Activated T-cell treated with anti-CD3 and anti-CD28 coated beads, Interleukin-2, amount 50 U/mL, for 1 hour (primary cell): Measurements from ENCODE around the gene VPS13C.

Experiments
- DNase-seq: peaks from one replicate; pipeline ENCODE4 v3.0.0-alpha.2; 2020

VPS13C gene

DNA sequence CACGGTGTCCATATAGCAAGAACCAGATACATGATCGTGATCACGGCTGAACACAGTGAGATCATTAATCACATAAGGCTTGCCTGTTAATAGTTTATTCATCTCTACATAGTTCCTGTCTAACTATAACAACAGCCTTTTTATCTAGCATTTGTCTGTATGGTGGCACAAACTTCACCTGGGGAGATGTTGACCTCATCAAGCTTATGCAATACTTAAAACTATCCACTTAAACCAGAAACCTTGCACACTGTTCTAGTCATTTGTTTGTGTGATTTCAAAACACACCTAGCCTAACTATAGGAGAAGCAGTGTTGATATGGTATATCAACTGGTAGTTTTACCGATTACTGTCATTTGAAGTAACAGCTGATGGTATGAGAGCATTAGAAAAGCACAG, 124.8 kb downstream of the VPS13C start:
- no peak for DNase-seq

DNA sequence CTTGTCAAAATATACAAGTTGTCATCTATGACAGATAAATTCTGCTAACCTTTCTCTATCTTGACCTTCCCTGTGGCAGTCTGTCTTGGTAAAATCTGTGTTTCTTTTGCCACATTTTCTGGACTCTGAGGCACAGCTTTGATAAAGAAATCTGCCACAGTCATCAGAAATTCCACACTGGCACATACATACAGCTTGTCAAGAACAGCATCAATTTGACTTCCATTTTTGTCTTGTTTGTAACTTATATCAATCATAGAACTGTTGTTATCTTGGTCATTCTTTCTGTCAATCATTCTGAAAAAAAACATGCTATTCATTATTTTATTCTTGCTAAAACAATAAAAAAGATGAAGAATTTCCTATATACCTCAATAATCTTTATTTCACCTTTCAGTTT, 130.8 kb downstream of the VPS13C start:
- DNase-seq = no peak

DNA sequence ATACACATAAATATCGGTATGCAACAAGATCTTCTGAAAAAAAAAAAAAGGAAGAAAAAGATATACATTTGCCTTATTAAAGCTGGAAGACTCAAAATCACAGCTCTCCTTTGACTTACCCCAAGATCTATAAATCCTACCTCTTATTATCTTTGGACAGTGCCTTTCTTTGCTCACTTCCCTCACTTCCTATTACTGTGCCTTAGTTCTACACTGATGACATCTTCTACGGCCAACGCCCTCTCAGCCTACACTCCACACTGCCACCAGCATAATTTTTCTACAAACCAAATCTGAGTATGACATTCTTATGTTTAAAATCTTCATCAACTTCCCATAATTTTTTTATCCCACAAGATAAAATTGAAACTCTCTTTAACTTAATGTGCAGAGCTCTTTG, 137.1 kb downstream of the VPS13C start:
- no peak for DNase-seq

DNA sequence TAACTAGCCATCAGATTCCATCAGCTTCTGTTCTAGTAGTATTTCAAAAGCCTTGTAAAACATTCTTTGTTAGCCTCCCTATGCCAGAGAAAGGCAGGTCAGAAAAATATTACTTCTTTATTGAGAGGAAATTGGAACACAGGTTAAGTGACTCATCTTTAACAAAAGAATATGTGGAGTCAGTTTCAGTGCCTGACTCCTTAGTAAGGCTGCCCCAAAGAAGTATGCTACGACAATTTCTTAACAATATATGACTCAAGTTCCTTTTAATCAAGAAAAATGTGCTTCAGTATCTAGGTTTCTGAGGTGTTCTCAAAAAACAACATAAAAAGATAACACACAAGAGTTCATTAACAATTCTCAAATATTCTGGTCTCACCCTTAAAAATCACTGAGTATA, 139.2 kb downstream of the VPS13C start:
- DNase-seq = no peak

DNA sequence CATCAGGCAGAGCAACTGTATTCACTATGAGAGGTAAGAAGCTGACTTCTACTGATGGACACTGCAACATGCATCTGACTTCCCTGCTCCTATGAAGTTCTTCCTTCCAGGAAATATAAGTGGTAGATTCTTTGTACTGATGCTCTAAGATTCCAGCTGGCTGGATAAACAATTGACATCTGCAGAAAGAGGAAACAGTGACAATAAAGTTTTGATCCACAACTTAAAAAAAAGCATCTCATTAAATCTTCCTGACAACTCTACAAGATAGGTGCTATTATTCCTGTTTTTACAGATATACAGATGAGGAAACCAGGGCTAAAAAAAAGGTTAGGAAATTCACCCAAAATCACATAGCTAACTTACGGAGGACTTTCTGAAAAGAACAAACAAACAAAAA, 142.8 kb downstream of the VPS13C start:
- no peak for DNase-seq

DNA sequence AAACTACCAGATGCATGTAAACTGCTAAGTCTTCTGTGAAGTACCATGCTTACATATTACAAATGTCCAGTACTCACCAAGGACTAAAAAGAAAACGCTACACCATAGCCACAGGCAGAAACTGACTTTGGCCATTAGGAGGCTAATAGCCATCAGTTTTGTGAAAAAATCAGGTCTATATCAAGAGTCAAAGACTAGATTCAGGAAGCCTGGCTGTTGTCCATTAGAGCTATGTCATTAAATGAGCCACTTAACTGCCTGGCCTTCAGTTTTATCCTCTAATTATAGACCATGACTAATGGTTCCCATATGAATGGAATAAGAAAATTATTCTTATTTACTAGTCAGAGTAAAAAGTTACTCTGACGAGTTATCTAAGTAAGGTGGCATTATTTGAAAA, 144.1 kb downstream of the VPS13C start:
- no peak for DNase-seq

DNA sequence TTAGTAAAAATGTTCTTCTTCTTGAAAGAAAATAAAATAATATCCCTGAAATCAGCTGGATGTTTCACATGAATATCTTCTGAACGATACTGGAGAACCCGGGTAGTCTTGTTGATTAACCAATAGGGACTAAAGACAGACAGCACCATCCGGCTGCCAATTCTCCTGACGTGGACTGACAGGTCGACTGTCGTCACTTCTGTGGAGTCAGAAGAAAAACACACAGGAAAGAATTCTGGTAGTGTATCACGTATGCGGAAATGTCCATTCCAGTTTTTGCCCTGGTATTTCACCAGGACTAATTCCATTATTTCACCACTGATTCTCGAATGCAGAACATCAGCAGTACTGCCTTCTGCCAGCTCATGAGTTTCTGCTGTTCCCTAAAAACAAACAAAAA, 144.6 kb downstream of the VPS13C start:
- no peak for DNase-seq

DNA sequence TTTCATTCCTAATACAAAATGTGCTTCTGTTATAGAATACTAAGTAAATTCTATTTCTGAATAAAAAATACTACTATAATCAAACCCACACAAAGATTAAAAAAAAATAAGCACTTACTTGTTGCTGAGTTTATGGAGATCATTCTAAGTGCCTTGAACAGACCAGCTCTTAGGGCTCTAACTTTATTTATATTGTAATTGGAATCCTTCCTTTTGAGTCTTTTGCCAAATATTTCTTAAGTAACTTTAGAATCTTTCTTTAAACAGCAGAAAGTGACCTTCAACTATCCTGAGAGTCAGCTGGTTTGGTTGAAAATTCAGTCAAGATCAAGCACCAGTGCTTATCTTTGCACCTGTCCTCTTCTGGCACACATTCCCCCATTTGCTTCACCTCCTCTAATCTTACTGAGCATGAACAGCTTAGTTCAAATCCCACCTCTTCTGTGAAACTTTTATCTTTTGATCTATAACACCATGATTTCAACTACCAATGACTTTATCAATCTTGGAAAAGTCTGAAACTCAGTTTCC, 149.3 kb downstream of the VPS13C start:
- no peak for DNase-seq

DNA sequence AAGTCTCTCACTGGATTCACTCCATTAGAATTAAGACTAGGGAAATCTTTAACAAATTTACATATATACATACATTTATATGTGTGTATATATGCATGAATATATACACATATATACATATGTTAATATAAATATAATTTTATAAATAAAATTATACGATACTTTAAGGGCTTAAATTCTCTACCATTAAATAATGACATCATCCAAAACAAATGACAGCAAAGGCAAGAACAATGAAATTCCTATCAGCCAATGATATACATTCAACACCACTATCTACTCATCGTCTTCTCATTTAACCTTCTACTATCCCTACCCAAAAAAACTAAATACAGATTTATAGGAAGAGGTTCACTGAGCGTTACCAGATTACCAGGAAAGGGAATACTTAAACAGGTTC, 152.0 kb downstream of the VPS13C start:
- DNase-seq = no peak

DNA sequence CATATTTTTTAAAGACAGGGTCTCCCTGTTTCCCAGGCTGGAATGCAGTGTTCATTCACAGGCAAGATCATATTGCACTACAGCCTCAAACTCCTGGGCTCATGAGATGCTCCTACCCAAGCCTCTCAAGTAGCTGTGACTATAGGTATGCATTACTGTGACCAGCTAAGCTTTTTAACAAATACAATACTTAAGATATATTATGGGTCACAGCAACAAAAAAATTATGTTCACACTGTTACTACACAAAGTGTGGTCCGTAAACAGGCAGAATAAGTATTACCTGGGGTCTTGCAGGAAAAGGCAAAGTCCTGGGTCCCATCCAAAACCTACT, 152.5 kb downstream of the VPS13C start:
- no peak for DNase-seq

DNA sequence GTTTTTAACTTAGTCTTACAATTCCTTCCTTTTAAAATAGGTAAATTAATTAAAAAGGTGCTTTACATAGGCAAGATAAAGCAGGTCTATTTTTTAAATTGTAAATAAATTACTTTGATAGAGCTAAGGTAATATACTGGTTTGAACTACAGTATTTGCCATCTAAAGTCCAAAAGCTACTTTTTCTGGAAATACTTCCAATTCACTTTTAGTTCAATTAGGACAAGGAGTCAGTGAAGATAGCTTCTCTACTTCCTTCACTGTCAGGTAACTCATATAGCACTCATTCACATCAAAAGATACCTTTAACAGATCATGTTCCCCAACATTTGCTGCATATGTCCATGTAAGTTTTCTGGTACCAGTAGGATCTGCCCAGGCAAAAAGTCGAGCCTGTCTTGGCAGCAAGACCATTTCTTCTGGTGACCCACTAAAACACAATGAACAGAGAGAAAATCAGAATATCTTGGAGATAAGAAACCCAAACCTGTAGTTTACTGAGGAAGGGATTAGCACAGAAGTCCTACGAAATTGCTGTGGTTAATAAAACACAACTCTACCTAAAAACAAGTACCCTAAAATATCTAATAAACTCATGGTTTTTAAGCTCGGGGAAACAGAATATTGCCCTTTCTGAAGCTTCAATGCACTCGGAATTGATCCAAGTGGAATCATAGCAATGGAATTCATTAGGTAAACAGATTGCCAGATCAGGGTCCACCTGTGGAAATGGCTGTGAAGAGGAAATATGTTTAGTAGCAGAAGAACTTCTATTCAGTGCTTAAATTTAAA, 153.1 kb downstream of the VPS13C start:
- DNase-seq = no peak

DNA sequence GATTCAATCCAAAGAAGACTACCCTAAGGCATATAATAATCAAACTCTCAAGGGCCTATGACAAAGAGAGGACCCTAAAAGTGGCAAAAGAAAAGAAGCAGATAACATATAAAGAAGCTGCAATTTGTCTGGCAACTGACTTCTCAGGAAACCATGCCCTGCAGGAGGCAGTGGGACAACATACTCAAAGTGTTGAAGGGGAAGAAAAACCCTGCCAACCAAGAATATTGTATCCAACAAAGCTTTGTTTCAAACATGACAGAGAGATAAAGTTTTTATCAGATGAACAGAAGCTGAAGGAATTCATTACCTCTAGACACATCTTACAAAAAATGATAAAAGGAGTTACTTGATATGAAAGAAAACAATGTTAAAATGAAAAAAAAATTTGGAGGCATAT, 167.1 kb downstream of the VPS13C start:
- no peak for DNase-seq

DNA sequence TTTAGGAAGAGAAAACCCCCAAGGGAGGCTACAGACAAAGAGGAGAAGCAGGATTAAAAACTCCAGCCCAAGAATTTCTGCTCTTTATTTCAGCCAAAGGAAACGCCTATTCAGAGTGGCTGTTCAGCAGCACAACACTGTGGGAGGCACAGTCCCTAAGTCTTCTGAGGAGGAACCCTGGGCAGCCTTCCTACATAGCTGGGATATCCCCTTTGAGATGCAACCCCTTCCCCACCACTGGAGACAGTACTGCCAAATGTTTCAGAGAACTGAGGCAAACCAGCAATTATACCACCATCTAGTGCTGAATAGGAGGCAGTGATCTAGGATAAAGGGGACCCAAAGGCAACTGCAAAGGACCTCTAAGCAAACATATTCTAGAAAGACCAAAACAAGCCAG, 168.1 kb downstream of the VPS13C start:
- DNase-seq = no peak

DNA sequence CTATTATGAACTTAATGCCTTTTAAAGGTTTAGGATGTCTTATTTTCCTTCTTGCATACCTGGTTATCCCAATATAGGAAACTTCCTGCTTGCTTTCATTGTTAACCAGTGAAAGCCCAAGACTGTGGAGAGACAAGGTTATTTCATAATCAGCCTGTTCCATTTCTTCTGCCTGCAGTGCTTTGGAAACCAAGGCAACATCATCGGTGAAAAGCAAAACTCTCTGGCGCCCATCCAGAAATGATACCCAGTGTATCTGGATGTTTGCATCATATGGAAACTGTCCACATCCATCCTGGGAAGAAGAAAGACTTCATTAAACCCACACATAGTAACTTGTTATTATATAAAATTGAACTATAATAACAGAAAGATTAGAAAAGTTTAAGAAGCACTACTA, 170.1 kb downstream of the VPS13C start:
- DNase-seq = no peak

DNA sequence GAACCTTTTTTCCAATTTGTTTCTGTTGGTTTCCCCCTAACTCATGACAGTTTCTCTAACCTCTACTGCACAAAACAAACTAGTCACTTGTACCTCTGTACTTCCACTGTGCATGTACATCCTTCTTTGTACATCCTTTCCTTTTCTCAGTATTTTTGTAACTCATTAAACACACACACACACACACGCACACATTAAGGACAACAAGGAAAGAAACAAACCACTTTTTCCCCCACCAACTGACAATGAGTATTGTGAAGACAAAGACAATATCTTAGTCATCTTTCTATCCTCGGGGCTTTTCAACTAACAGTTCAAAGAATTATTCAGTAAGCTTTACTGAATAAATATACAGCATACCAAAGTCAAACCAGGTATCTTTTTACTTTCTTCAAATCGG, 170.5 kb downstream of the VPS13C start:
- DNase-seq = no peak

DNA sequence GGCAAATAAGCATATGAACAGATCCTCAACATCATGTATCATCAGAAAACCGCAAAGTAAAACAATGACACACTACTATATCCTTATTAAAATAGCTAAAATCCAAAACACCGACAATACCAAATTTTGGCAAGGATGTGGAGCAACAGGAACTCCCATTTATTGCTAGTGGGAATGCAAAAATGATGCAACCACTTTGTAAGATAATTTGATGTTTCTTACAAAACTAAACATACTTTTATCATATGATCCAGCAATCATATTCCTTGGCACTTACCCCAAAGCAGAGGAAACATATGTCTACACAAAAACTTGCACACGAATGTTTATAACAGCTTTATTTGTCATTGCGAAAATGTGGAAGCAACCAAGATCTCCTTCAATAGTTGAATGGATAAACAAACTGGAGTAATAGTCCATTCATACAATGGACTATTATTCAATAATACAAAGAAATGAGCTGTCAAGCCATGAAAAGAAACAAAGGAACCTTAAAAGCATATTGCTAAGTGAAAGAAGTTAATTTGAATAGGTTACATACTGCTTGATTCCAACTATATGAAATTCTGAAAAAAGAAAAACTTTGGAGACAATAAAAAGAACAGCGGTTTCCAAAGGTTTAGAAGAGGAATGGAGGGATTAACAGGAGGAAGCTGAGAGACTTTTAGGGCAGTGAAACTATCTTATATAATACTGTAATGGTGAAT, 172.0 kb downstream of the VPS13C start:
- no peak for DNase-seq

DNA sequence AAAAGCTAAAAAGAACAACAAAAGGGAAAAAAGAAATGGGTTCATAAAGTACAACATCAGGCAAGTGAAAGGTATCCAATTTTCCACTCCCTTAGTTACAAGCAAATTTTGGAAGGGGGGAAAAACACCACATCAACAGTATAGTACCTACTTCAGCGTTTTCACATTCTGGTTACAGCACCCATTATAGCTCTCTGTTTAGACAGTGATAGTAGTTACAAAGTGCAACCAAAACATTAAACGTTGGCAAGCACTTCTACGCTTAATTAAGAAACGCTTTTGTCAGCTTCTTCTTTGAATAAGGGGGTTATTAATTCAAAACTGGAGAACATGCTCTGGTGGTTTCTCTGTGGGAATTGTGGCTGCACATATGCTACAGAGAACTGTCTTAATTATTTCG, 180.2 kb downstream of the VPS13C start:
- DNase-seq = no peak

DNA sequence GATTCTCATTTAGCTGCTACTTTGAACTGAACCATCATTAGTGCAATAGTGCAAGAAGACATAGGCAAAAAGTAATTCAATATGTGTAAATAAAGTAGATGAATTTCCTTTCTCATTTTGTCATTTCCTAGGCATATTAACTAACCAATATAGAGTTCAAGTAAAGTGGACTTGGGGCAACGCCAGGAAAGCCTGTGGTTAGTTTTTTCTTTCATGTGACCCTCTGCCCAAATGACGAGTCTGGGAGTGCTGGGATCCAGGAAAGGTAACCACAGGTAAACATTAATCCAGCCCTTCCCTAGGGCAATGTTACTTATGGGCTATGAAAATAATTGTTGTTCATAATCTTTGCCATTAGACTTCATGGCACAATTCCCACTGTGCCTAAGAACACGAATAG, 181.0 kb downstream of the VPS13C start:
- DNase-seq = no peak

DNA sequence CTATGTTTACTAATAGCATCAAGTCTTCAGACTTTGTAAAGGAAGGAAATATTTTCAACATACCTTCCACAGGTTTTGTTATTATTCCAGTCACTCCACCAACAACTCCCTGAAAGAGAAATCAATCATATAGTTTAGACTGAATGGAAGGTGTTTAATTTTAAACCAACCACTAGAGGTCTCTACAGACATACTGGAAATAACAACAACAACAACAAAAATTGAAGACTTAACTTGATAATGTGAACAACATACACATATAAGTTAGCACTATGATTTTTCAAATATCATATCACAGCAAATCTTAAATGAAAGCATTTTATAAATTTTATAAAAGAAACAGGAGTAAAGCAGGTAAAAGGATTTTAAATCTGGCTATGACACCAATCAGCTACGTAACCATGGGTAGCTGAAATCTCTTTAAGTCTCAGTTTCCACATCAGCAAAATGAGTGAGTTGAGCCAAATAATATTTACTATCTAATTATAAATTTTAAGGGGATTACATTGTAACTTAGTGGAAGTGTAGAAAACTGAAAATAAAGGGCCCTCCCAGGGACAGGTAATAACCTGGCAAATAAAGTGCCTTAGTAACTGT, 188.2 kb downstream of the VPS13C start:
- no peak for DNase-seq

DNA sequence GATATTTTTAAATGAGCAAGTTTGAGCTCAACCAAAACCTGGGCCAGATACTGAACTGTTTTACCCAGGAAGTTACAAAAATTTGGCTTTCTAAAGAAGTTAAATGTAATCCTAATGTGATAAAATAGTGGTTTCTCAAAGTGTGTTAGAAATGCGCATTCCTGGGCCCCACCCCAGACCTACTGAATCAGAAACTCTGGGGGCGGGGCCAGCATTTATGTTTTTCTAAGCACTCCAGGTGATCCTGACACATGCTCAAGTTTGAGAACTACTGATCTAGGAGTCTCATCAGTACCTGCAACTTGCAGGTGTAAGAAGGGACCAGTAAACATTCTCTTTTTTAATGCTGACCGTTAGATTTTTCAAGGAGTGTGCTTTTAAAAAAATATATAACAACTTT, 190.6 kb downstream of the VPS13C start:
- no peak for DNase-seq

DNA sequence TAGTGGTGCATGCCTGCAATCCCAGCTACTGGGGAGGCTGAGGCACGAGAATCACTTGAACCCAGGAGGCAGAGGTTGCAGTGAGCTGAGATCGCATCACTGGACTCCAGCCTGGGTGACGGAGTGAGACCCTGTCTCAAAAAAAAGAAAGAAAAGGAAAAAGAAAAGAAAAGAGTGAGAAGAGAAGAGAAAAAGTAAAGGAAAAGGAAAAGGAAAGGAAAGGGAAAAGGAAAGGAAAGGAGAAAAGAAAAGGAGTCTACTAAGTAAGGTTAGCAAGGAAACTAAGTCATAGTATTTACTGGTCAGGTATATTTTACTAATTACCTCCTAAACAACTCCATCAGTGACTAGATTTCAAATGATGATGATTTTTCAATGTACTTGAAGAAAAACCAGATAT, 198.3 kb downstream of the VPS13C start:
- no peak for DNase-seq

DNA sequence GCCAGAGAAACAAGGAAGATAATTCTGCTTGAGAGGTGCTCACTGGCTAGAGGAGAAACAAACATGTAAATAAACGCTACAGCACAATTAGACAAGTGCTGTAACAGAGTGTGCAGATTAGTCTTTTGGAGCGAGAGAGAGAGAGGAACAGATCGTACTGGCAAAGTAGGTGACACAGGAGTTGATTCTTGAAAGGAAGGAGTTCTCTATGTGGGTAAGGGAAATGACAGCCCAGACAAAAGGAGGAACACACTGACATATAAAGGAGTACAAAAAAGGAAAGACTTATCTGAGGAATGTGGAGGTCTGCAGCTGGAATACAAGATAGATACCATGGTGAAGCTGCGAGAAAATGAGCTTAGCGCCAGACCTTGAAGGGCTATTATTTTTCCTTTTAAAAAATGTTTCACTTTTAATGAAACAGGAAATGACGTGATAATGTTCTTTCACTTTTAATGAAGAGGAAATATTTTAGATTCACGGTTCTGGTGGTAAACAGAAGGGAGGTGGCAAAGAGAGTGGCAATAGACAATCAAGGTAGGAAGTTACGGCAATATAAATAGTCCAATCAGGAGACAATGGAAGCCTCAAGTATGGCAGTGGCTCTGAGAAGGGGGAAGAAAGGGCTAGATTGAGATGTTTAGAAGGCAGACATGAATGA, 202.9 kb downstream of the VPS13C start:
- DNase-seq = no peak

DNA sequence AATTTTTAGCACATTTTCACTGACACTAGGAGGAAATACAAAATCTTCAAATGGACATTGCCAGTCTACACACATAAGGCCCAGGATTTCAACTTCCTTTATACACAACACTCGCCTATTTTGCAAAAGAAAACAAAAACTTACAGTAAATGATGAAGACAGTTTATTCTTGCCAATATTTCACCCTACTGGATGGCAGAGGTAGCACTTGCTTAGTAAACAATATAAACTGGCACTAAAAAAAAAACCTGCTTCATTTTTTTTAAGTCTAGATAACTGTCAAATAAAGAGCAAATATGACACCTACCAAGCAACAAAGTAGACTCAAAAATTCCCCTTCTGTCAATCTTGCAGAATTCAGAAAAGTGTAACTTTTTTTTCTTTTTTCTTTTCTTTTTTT, 204.0 kb downstream of the VPS13C start:
- no peak for DNase-seq

DNA sequence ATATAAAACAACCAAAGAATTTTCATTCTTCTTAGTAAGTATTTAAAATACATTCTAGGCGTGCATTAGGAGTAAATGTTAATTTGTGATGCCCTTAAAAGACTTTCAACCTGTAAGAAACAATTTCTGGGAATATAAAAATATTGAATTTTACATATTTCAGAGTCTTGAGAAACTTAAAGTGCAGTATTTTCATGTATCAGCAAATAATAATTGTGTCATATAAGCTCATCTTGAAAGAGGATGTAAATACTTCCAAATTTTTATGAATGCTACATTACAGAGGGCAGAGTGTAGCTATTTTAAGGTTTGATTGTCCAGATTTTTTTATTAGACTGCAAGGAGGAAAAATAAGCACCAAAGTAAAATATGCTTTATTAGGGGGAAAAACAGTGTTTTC, 207.1 kb downstream of the VPS13C start:
- DNase-seq = no peak
